Astrocyte of the spinal cord (primary cell): Measurements from ENCODE around the gene FBXO44.
A peak's percentile ranks its signal among the peaks of the same experiment; 100 is the strongest.

Experiments used
- DNase-seq: peaks from one replicate; pipeline ENCODE4 v3.0.0; 2011; ENCODE audit warnings: low read depth, low spot score
- H3K4me3 ChIP-seq: 2 replicates; pipeline ENCODE4 v1.5.1; 2011; ENCODE audit warnings: low read depth, mild to moderate bottlenecking, low read length, moderate library complexity
- CTCF ChIP-seq: IDR thresholded peaks from 2 replicates; pipeline ENCODE4 v1.5.1; 2012; ENCODE audit warnings: low read depth, mild to moderate bottlenecking, low read length, inconsistent platforms
- in situ Hi-C: cut with HindIII; loops from 2 replicates; pipeline ENCODE4 v1.10.0; 2017; ENCODE audit warnings: low sequenced_read_pairs

The FBXO44 gene

GRCh38 chr1:11691302-11691914, 36.7 kb downstream of the FBXO44 start, which contains the start of gene DRAXIN:
TSS of gene DRAXIN (plus strand) at chr1:11691710. CDS start at chr1:11706259, 14,549 bp downstream.
- no peak for TF ChIP-seq CTCF
- no peak for DNase-seq
- H3K4me3 ChIP-seq = no peak within 1 kb of the TSS
- in situ Hi-C loops = no loop called here

DNA sequence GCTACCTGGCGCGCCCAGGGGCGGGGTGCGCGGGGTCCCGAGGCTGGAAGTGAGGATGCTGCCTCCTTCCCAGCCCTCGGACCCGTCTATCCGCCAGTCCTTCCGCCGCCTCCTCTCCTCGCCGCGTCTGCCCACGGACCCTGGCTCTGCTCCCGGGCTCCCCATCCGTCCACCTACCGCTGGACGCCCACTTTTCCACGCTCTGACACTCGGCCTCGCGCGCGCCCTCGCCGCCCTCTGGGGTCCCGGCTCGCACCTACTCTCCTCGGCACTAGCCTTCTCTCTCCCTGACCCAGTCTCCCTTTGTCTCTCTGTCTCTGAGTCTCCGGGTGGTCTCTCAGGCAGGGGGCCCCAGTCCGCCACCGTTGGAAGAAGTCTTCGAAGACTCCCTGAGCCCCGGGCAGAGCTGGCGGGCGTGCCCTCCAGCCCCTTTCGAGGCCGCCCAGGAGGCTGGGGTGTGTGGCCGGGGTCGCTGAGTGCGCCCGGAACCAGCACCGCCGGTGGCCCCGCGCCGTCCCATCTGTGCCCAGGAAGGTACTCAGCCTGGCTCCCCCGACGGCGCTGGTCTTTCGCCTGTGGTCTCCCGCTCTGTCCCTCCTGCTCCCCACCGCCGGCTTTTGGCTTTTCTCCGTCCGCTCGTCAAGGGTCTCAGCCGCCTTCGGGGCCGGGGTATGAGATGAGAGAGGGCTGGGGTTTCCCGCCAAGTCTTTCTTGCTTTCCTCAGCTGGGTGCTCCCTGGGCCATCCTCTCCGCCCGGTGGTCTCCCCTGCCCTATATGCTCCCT, 37.4 kb downstream of the FBXO44 start:
- no peak overlapping the region for H3K4me3 ChIP-seq
- no peak for TF ChIP-seq CTCF
- DNase-seq = no peak
- in situ Hi-C loops = no loop called here

DNA sequence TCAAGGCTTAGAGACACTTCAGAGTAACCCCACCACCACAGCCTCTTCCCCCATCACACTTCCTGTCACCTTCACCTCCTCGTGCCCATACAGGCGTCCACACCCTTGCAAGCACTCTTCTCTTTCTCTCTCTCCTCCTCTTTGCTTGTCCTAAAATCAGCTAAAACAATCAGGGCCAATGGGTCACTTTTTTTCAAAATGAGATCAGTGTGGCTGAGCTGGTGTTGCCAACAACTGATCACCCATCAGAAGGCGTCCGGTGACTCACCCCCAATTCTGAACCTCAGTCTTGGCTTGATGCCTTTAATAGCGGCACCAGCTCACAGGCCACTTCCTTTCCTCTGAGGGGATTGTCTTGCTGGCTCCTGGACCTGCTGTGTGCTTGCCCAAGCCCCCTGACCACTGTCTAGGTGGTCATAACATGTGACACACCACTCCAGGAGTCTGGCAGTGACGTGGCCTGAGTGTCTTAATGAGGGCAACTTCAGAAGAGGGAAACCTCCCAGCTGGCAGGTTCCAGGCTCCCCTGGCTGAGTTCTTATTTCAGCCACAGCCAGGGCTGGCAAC, 38.4 kb downstream of the FBXO44 start:
- peak; percentile 81 for DNase-seq
- no peak for TF ChIP-seq CTCF
- in situ Hi-C loops = no loop called here
- no peak overlapping the region for H3K4me3 ChIP-seq

GRCh38 chr1:11693917-11694316, 39.2 kb downstream of the FBXO44 start:
- no peak for DNase-seq
- no peak overlapping the region for H3K4me3 ChIP-seq
- in situ Hi-C loops = no loop called here
- no peak for TF ChIP-seq CTCF

DNA sequence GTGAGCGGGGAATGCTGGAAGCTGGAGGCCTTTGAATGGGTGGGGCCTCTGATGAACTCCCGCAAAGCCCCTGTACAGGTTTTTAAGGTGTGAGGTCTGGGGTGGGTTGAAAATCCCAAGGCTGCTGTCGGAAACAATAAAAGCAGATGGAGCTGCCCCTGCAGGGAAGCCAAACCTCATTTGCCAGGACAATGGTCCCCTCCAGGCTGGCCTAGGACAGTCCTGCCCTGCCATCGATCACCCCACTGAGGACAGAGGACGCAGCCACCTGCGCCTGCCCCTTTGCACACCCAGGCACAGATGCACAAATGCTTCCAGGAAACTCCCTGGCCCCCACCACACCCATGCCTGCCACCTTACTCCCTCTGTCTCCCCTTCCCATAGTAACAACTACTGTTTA, 41.2 kb downstream of the FBXO44 start:
- no peak for DNase-seq
- no peak for TF ChIP-seq CTCF
- in situ Hi-C loops = no loop called here
- H3K4me3 ChIP-seq = no peak overlapping the region

GRCh38 chr1:11697188-11697892, 42.7 kb downstream of the FBXO44 start:
- in situ Hi-C loops = no loop called here
- DNase-seq = no peak

More at GRCh38 chr1:11697188-11697892, 42.7 kb downstream of the FBXO44 start:
- TF ChIP-seq CTCF = no peak
- no peak overlapping the region for H3K4me3 ChIP-seq
